HG03103 (cell line): ENCODE measurements around the gene TMEM242.
A peak's percentile ranks its signal among the peaks of the same experiment; 100 is the strongest.
"Not testable (repeated sequence)": the region's sequence is repeated elsewhere in the genome, so short reads cannot be mapped to it uniquely, and the experiment has no call there.

ENCODE experiments used
- ATAC-seq: cut with Tn5 transposase; IDR thresholded peaks from one replicate; pipeline ENCODE4 v1.9.1; 2021; ENCODE audit warnings: low read depth; ENCODE audit not compliant: unreplicated experiment

Gene TMEM242

DNA sequence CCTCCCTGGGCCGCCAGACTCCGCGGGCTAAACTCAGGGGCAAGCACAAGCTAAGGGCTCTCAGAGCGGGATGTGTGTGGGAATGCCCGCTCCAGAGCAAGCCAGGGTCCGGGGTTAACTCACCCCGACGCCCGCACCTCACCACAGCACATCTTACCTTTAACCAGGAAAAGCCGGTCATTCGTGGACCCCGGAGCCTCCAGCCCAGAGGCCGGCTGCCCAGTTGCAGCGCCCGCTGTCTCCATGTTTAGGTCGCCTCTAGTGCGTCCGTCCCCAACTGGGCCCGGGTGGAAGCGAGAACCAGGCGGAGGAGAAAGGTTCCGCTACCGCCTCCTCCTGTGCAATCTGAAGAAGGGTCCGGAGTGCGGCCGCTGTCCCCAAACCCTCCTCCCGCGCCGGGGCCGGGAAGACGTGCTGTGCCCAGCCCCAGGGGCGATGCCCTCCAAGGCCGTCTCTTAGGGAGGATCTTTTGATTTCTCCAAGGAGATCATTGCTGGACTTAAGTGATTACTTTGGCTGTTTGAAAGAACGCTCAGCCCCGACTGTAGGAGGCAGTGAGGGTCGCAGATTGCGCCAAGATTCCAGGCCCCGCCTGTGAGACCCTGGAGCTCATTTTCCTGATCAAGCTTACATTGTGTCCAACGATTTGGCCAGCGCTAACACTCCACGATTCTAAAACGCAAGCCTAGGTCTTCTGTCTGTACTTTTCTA, at the start of gene TMEM242:
Gene TMEM242, minus strand, starts transcription at position 265 of the 711 bp plus-strand sequence. Its CDS starts 20 bp downstream, at position 245.
- peak; percentile 92 for ATAC-seq

GRCh38 chr6:157372501-157373280, 49.4 kb upstream of the TMEM242 start:
- no peak for ATAC-seq

DNA sequence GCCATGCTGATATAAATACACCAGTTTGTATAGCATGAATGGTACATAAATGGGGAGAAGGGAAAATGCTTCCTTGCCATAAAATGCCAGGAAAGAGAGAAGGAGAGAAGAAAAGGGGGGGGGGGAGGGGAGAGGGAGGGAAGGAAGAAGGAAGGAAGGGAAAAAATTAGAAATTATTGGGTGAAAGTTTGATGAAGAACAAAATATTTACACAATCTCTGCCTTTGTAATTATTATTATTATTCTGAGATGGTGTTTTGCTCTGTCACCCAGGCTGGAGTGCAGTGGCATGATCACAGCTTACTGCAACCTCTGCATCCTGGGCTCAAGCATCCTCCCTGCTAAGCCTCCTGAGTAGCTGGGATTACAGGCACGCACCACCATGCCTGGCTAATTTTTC, 47.4 kb upstream of the TMEM242 start:
- no peak for ATAC-seq

DNA sequence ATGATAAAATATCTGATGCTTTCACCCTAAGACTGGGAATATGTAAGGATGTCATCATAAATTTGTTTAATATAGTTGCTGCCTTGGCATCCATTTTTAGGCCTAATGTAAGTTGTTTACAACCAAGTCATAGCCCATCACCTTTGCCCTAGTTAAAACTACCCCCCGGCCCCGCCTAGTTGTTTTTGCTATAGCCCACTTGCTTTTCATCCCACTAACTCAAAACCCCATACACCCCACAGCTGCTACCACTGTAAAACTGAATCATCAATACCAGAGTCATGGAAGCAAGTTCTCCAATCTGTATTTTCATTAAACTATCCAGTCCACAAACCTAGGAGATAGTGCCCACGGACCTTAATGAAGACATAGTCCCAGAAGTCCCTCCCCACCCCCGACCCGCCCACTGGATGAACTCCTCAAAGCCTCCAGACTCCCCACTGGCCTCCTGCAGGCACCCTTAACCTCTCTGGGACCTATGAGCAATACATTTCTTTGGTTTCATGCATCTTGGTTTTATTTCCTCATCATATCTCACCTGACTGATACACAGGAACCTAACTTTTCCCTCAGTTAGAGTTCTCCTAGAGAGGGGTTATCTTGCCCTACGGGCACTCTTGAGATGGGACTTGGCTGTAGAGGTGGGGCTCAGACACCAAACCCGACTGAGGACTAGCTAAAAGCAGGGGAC, 45.2 kb upstream of the TMEM242 start:
- no peak for ATAC-seq

- no peak for ATAC-seq
Observed at GRCh38 chr6:157366648-157367047, 43.3 kb upstream of the TMEM242 start.

DNA sequence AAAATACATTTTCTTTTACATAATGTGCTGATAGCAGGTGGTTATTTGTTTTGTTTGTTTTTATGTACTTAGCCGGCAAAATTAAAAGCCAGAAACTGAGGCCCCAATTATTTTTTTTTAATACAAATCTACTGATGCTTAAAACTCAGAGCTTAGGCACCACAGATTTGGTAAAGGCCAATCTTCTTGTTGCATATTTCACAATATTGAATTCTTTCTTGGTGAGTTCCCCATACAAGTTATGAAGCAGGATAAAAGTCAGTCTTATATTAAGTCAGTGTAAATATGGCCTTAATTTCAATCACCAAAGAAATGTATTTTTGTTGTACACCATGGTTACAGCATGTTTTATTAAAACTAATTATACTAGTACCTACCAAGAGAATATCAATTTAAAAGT, 41.4 kb upstream of the TMEM242 start:
- no peak for ATAC-seq

GRCh38 chr6:157361886-157362285, 38.6 kb upstream of the TMEM242 start:
- ATAC-seq = no peak

GRCh38 chr6:157358287-157358686, 35.0 kb upstream of the TMEM242 start:
- no peak for ATAC-seq

DNA sequence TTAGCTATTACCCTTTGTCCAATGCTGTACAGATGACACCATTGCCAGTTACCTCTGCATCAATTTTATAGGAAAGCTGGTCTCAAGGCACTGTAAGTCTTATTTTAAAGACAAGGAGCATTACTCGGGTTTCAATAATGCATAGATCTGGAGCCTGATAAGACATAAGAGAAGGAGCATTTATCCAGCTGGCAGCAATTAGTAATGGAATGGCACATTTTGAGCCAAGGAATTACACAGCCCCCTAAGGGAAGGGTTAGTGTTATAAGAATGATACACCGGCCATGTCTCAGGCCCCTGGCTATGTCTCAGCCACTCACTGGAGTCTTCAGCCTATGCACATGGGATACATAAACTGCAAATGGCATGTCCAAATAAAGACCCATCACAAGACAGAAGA, 23.1 kb upstream of the TMEM242 start:
- ATAC-seq = no peak

DNA sequence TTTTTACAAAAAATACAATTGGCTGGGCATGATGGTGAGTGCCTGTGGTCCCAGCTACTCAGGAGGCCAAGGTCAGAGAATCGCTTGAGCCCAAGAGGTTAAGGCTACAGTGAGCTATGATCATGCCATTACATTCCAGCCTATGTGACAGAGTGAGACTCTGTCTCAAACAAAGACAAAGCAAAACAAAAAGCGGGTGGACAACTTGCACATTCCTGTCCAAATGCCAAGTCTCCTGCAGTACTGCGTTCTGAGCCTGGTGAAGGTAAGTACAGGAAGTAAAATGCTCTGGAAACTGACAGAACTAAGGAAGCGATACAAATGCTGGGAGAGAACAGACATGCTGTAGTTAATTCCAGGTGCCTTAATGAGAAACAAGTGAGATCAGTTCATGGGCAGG, 20.4 kb upstream of the TMEM242 start:
- ATAC-seq = no peak

- no peak for ATAC-seq
Observed at GRCh38 chr6:157339432-157339831, 16.1 kb upstream of the TMEM242 start.

GRCh38 chr6:157337751-157338150, 14.4 kb upstream of the TMEM242 start:
- no peak for ATAC-seq

- not testable (repeated sequence) for ATAC-seq
Observed at GRCh38 chr6:157337276-157337675, 14.0 kb upstream of the TMEM242 start.

- ATAC-seq = no peak
Observed at GRCh38 chr6:157335829-157336228, 12.5 kb upstream of the TMEM242 start.

DNA sequence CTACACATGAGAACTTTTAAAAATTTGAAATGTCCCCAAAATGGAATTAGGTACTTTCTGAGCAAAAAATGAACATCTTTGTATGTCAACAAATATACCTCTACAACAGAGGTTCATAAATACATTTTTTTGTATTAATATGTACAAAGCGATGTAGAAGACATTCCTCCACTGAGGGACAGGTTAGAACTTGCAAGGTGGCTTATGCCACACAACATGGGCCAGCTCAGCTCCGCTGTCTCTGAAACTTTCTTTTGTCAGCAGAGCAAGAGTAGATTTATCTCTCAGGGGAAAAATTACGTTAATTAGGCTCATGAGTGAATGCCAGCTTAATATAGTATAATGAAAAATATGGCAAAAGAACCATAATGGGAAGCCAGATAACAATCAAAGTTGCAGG, 10.6 kb upstream of the TMEM242 start:
- no peak for ATAC-seq

- no peak for ATAC-seq
Observed at GRCh38 chr6:157333537-157333936, 10.2 kb upstream of the TMEM242 start.

- no peak for ATAC-seq
Observed at GRCh38 chr6:157332813-157333212, 9.5 kb upstream of the TMEM242 start.

DNA sequence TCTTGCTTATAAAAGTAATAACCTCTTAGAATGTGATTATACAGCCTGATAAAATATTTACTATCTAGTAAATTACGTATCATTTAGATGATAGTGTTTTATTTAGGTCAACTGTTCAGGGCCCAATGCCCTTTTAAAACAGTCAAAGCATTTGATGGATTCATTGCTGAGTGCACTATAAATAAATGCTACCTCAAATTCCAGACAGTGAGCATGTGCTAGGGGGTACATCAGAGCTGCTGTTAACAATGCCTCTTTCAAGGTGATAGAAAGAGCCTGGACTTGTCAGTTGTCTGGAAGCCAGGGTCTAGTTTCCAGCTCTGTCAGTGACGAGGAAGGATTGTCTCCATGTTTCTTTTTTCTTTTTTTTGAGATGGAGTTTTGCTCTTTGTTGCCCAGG, 7.5 kb upstream of the TMEM242 start:
- ATAC-seq = no peak

GRCh38 chr6:157329829-157330228, 6.5 kb upstream of the TMEM242 start:
- no peak for ATAC-seq

- ATAC-seq = no peak
Observed at GRCh38 chr6:157328108-157328692, 4.9 kb upstream of the TMEM242 start.

DNA sequence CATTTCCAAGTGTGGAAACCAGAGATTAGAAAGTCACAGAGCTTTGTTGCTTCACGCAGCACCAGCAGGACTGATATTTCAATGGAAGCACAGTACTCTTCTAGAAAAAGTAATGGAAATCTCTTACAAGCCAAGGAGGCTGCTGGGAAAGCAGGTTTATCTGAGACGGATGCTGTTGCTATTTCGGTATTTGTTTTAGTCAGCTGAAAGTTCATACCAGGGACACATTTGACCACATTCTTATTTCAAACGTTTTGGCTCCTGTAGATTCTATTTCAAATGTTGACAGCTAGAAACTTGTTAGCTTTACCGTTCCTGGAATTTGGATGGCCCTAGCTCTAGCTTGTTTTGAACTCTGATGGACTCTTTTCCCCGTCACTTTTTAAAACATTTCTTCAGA, 3.7 kb upstream of the TMEM242 start:
- ATAC-seq = no peak
